Esophagus (tissue), 2 donors: ENCODE results near the gene RAD50. TPM values are rescaled to one million over a fixed set of nuclear protein-coding genes. Genes with fewer than 3 reads are reported as not detected.
"Not testable (repeated sequence)": the region's sequence is repeated elsewhere in the genome, so short reads cannot be mapped to it uniquely, and the experiment has no call there.

Experiments used
- H3K27ac ChIP-seq, 2 donors: one replicate each; pipeline ENCODE4 v1.5.1; 2013; ENCODE audit warnings: low read depth in 2 of 2, mild to moderate bottlenecking in 2 of 2, inconsistent platforms in 1 of 2, low read length in 1 of 2, moderate library complexity in 1 of 2
- H3K27me3 ChIP-seq, 2 donors: one replicate each; pipeline ENCODE4 v1.6.1; 2013; ENCODE audit warnings: low read length in 2 of 2, control low read depth in 1 of 2, mild to moderate bottlenecking in 1 of 2; ENCODE audit not compliant: insufficient read depth in 2 of 2, control insufficient read depth in 1 of 2
- H3K36me3 ChIP-seq, 2 donors: one replicate each; pipeline ENCODE4 v1.6.1; 2013; ENCODE audit warnings: low read length in 1 of 2; ENCODE audit not compliant: control insufficient read depth in 2 of 2, insufficient read depth in 2 of 2
- H3K4me1 ChIP-seq, 2 donors: one replicate each; pipeline ENCODE4 v1.6.1; 2013; ENCODE audit warnings: low read length in 1 of 2; ENCODE audit not compliant: control insufficient read depth in 2 of 2, insufficient read depth in 2 of 2
- H3K4me3 ChIP-seq, 2 donors: one replicate each; pipeline ENCODE4 v1.5.1; 2013; ENCODE audit warnings: low read length in 2 of 2, mild to moderate bottlenecking in 2 of 2, low read depth in 1 of 2, moderate library complexity in 1 of 2
- H3K9me3 ChIP-seq, 2 donors: one replicate each; pipeline ENCODE4 v1.6.1; 2013; ENCODE audit warnings: mild to moderate bottlenecking in 2 of 2, low read depth in 1 of 2, low read length in 1 of 2, moderate library complexity in 1 of 2; ENCODE audit not compliant: control insufficient read depth in 2 of 2, insufficient read depth in 1 of 2
- WGBS, 2 donors: extraction: QIAGEN DNeasy Blood & Tissue Kit; methylation state at CpG; one replicate each; pipeline ENCODE4 v1.1.7; 2013; 5-methylcytosine and 5-hydroxymethylcytosine counted together
- polyA plus RNA-seq, 2 donors: library from polyadenylated mRNA; stranded (reverse); fragments of 200-250 nt; gene quantifications; one replicate each; pipeline ENCODE4 v1.2.3, GENCODE V29; 2013
- donor health status: healthy with polysubstance abuse.
- donor health status: Bipolar disorder and iron deficiency.

RAD50 gene
- polyA plus RNA-seq, 2 donors = 6.2 to 8.5 TPM

DNA sequence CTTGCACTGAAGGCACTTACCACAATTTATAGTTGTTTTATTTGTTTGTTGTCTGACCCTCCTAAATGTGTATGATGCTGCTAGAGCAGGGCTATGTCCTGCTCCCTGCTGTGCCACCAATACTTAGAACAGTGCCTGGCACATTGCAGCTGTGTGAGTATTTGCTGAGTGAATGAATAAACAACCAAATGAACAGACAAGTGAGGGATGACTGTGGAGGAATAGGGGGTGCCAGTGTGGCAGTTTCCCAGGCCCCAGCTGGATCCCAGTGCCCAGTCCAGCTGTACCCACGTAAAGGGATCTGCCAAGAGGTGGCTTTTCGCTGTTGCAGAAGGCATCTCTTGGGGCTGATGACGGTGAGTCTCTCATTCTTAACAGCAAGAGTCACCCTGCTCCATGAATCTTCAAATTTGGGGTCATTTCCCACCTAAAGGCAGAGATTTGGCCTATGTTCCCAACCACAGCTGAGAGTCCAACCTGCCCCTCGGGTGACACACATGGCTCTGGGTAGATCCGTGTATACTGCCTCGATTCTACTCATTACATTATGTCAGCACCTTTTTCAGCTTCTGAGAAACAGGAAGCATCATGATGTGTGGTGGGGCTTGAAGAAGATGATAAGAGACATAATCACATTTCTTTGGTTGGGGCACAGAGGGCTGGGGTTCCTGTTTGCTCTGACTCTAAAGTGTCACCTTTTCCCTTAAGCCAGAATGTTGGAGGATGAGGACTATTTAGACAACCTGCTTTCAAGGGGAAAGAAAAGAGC, 27.7 kb upstream of the RAD50 start:
- no peak overlapping the region for H3K27ac ChIP-seq
- H3K27me3 ChIP-seq = no peaks in the 10 kb centered on the region
- no peaks in the 10 kb centered on the region for H3K9me3 ChIP-seq
- no peaks in the 10 kb centered on the region for H3K4me1 ChIP-seq
- H3K36me3 ChIP-seq = no peaks in the 10 kb centered on the region
- 75 to 77% methylated on average over 6 of the region's 6 CpGs for WGBS, 2 donors
- no peak overlapping the region for H3K4me3 ChIP-seq

DNA sequence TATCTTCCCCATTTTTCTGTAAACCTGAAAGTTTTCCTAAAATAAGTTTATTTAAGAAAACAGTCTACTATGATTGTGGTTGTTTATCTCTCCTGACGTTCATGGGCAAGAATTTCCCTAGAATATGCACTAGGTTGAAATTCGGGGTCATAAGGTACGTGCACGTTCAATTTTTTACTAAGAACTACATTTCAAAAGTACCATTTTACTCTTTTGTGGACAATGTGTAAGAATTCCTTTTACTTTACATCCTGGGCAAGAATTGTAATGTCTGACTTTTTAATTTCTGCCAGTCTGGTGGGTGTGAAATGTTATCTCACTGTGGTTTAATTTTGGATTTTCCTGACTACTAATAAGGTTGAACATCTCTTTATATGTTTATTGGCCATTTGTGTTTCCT, 25.8 kb upstream of the RAD50 start:
- H3K9me3 ChIP-seq = no peaks in the 10 kb centered on the region
- H3K27ac ChIP-seq = no peak overlapping the region
- H3K27me3 ChIP-seq = no peaks in the 10 kb centered on the region
- WGBS, 2 donors = 72 to 75% methylated on average over 4 of the region's 4 CpGs
- no peaks in the 10 kb centered on the region for H3K4me1 ChIP-seq
- no peak overlapping the region for H3K4me3 ChIP-seq
- no peaks in the 10 kb centered on the region for H3K36me3 ChIP-seq

- no peaks in the 10 kb centered on the region for H3K9me3 ChIP-seq
- H3K27me3 ChIP-seq = no peaks in the 10 kb centered on the region
- H3K27ac ChIP-seq = no peak overlapping the region
- no peaks in the 10 kb centered on the region for H3K4me1 ChIP-seq
- H3K36me3 ChIP-seq = no peaks in the 10 kb centered on the region
- H3K4me3 ChIP-seq = no peak overlapping the region
- WGBS, 2 donors = 72 to 77% methylated on average over 4 of the region's 4 CpGs
Measured at GRCh38 chr5:132539716-132540115, 17.1 kb upstream of the RAD50 start.

GRCh38 chr5:132540149-132540548, 16.6 kb upstream of the RAD50 start:
- Histone ChIP-seq H3K27ac (no peak overlapping the region), H3K9me3 (no peaks in the 10 kb centered on the region), H3K36me3 (no peaks in the 10 kb centered on the region), H3K4me1 (no peaks in the 10 kb centered on the region), H3K27me3 (no peaks in the 10 kb centered on the region), H3K4me3 (no peak overlapping the region)
- 80 to 82% methylated on average over 5 of the region's 5 CpGs for WGBS, 2 donors

GRCh38 chr5:132540764-132541163, 16.0 kb upstream of the RAD50 start:
- Histone ChIP-seq H3K36me3 (no peaks in the 10 kb centered on the region), H3K4me1 (no peaks in the 10 kb centered on the region), H3K27me3 (no peaks in the 10 kb centered on the region), H3K4me3 (no peak overlapping the region), H3K9me3 (no peaks in the 10 kb centered on the region), H3K27ac (no peak overlapping the region)
- WGBS, 2 donors = 72 to 84% methylated on average over 4 of the region's 4 CpGs

DNA sequence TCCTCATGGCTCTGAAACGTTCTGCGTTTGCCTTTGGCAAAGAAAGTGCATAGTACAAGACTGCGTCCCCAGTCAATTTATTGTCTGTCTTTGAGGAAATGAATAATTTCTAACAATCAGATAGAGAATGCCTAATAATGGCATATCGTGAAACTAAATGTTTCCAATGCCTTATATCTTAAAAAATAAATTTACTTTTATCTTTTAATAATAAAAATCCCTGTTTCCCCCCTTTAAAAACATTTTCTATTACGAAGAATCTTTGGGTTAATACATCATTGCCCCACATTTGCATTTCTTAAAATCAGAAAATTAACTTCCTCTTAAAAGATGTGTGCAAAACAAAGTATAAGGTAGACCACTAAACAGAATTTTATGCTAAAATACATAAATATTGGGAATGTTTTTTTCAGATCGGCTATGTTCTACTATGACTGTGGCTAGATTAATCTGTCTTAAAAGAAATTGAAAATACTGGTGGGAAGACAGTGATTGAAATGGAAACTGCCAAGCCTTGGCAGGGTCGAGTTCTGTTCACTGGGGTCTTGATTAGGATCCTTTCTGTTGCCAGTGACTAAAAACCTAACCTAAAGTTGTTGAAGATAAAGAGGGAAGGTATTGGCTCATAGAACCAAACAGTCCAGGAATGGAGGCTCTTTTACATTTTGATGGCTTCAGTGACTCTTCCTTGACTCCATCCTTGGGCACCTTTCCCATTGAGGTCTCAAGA, 13.1 kb upstream of the RAD50 start, which contains the start of gene IL5:
Gene IL5 (minus strand): TSS at position 51 of the 730 bp plus-strand sequence. CDS start 44 bp downstream, at position 7.
- 76 to 81% methylated on average over 7 of the region's 7 CpGs for WGBS, 2 donors
- Histone ChIP-seq H3K27me3 (no peaks in the 10 kb centered on the region), H3K4me1 (no peaks in the 10 kb centered on the region), H3K4me3 (no peak within 1 kb of the TSS), H3K9me3 (no peaks in the 10 kb centered on the region), H3K27ac (no peak within 1 kb of the TSS), H3K36me3 (no peaks in the 10 kb centered on the region)

DNA sequence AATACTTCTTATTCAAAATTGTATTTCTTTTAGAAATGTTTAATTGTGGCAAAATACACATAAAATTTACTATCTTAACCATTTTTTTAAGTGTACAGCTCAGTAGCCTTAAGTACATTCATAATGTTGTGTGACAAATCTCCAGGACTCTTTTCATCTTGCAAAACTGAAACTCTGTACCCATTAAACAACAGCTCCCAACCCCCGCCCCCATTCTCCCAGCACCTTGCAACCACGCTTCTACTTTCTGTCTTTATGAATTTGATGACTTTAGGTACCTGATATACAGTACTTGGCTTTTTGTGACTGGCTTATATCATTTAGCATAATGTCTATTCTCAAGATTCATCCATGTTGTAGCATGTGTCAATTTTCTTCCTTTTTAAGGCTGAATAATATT, 10.7 kb upstream of the RAD50 start:
- H3K36me3 ChIP-seq = no peaks in the 10 kb centered on the region
- no peaks in the 10 kb centered on the region for H3K4me1 ChIP-seq
- H3K9me3 ChIP-seq = no peaks in the 10 kb centered on the region
- H3K4me3 ChIP-seq = no peak overlapping the region
- no peak overlapping the region for H3K27ac ChIP-seq
- WGBS, 2 donors = 89 to 90% methylated on average over 2 of the region's 2 CpGs
- no peaks in the 10 kb centered on the region for H3K27me3 ChIP-seq

GRCh38 chr5:132547269-132547668, 9.5 kb upstream of the RAD50 start:
- no peaks in the 10 kb centered on the region for H3K36me3 ChIP-seq
- no peaks in the 10 kb centered on the region for H3K9me3 ChIP-seq
- no peaks in the 10 kb centered on the region for H3K27me3 ChIP-seq
- no peak overlapping the region for H3K27ac ChIP-seq
- 86 to 89% methylated on average over 2 of the region's 2 CpGs for WGBS, 2 donors
- no peak overlapping the region for H3K4me3 ChIP-seq
- H3K4me1 ChIP-seq = no peaks in the 10 kb centered on the region

DNA sequence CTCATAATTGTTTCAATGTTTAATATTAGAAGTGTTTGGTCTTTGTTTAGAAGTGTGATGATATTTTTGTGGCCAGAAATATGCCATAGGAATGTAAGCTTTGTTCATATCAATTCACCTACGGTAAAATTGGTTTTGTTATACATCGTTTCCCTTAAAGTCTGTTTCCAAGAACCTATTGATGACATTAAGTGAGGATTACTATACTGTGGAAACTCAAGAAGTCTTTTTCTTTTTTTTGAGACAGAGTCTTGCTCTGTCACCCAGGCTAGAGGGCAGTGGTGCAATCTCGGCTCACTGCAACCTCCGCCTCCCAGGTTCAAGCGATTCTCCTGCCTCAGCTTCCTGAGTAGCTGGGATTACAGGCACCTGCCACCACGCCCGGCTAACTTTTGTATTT, 7.9 kb upstream of the RAD50 start:
- H3K4me3 ChIP-seq, H3K9me3 ChIP-seq, H3K4me1 ChIP-seq, H3K36me3 ChIP-seq, H3K27me3 ChIP-seq, H3K27ac ChIP-seq: not testable (repeated sequence)
- WGBS, 2 donors = 94% methylated on average over 5 of the region's 7 CpGs

GRCh38 chr5:132549576-132549975, 7.2 kb upstream of the RAD50 start:
- no peaks in the 10 kb centered on the region for H3K4me1 ChIP-seq
- WGBS, 2 donors = 72 to 76% methylated on average over 2 of the region's 2 CpGs
- no peaks in the 10 kb centered on the region for H3K36me3 ChIP-seq
- no peak overlapping the region for H3K4me3 ChIP-seq
- no peak overlapping the region for H3K27ac ChIP-seq
- no peaks in the 10 kb centered on the region for H3K27me3 ChIP-seq
- no peaks in the 10 kb centered on the region for H3K9me3 ChIP-seq
